WERI-Rb-1 (cell line): ENCODE measurements around the gene DFFA.
"Not testable (repeated sequence)": the region's sequence is repeated elsewhere in the genome, so short reads cannot be mapped to it uniquely, and the experiment has no call there.

Experiments
- DNase-seq: peaks from one replicate; pipeline ENCODE4 v3.0.0-alpha.2; 2020
- H3K27ac ChIP-seq: fragments of 250-450 bp; sonication (Bioruptor Pico); 2 replicates; pipeline ENCODE4 v1.5.1; 2020; ENCODE audit warnings: mild to moderate bottlenecking, moderate library complexity
- H3K27me3 ChIP-seq: fragments of 250-450 bp; sonication (Bioruptor Pico); 2 replicates; pipeline ENCODE4 v1.5.1; 2021; ENCODE audit warnings: mild to moderate bottlenecking, low read depth, moderate library complexity; ENCODE audit not compliant: insufficient read depth, severe bottlenecking
- H3K36me3 ChIP-seq: fragments of 250-450 bp; sonication (Bioruptor Pico); 2 replicates; pipeline ENCODE4 v1.5.1; 2020; ENCODE audit warnings: mild to moderate bottlenecking, moderate library complexity
- H3K4me3 ChIP-seq: 2 replicates; pipeline ENCODE4 v1.5.1; 2011; ENCODE audit warnings: low read depth, mild to moderate bottlenecking, control low read depth, low read length
- H3K9me3 ChIP-seq: fragments of 250-450 bp; sonication (Bioruptor Pico); 2 replicates; pipeline ENCODE4 v1.5.1; 2021; ENCODE audit warnings: mild to moderate bottlenecking, moderate library complexity; ENCODE audit not compliant: severe bottlenecking
- TF ChIP-seq, protein P1 (sequence below): IDR thresholded peaks from 2 replicates; pipeline ENCODE4 v1.5.1; 2011; ENCODE audit warnings: low read depth, mild to moderate bottlenecking, control low read depth, inconsistent platforms, low read length

The DFFA gene

DNA sequence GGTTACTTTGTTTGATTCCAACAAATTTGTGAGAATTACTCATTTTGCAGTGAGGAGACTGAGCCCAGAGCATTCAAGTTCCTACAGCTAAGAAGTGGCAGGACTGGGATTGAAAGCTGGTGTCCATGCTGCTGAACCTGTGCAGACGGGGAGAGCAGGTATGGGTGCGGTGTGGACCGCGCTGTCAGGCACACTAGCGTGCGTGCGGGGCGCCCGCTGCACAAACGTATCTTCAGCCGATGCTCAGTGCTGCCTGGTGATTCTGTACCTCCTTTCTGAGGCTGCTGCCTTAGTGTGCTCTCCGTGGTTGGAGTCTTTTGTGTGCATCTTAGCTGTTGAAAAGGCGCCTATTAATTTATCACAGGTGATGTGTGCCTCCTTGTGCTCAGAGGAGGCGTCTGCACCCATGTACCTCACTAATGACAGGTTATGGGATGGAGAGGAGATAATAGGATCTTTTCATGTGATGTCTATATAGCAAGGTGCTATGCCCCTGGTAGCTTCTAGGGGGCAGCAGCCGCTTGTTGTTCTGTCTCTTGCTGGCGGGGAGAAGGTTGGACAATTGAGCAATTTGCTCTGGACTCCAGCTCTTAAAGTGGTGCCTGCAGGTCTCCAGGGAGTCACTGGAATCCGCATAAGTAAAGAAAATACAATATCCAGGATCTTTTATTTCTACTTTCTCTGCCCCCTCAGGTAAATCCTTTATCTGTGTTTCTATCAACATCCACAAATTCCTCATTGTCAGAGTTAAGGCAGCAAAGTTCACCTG is 35.0 kb upstream of the DFFA start:
- H3K4me3 ChIP-seq, result no peak overlapping the region
- no peaks in the 10 kb centered on the region for H3K36me3 ChIP-seq
- H3K27ac ChIP-seq, result no peak overlapping the region
- TF ChIP-seq, protein P1, sequence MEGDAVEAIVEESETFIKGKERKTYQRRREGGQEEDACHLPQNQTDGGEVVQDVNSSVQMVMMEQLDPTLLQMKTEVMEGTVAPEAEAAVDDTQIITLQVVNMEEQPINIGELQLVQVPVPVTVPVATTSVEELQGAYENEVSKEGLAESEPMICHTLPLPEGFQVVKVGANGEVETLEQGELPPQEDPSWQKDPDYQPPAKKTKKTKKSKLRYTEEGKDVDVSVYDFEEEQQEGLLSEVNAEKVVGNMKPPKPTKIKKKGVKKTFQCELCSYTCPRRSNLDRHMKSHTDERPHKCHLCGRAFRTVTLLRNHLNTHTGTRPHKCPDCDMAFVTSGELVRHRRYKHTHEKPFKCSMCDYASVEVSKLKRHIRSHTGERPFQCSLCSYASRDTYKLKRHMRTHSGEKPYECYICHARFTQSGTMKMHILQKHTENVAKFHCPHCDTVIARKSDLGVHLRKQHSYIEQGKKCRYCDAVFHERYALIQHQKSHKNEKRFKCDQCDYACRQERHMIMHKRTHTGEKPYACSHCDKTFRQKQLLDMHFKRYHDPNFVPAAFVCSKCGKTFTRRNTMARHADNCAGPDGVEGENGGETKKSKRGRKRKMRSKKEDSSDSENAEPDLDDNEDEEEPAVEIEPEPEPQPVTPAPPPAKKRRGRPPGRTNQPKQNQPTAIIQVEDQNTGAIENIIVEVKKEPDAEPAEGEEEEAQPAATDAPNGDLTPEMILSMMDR, result peak; percentile 85
- H3K9me3 ChIP-seq, result no peaks in the 10 kb centered on the region
- peak; percentile 76 for DNase-seq
- no peaks in the 10 kb centered on the region for H3K27me3 ChIP-seq

DNA sequence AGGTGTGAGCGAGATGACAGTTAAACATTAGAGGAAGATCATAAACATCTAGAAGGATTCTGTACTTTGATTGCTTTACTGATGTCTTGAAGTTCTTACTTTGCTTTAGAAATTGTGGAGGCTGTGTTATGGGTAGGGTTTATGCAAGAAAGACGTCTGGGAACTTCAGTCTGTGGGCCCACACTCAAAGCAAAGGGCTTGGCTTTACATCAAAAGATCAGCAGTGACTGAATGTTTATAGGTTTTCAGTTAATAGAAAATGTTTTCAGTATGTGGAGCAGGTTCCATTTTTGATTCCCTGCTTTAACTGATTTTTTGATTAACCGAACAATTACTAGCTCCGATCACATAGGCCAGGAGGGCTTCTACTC is 34.3 kb upstream of the DFFA start:
- no peak for DNase-seq
- H3K36me3 ChIP-seq, result no peaks in the 10 kb centered on the region
- no peak overlapping the region for H3K4me3 ChIP-seq
- H3K9me3 ChIP-seq, result no peaks in the 10 kb centered on the region
- TF ChIP-seq, protein P1, result no peak
- H3K27me3 ChIP-seq, result no peaks in the 10 kb centered on the region
- H3K27ac ChIP-seq, result no peak overlapping the region

DNA sequence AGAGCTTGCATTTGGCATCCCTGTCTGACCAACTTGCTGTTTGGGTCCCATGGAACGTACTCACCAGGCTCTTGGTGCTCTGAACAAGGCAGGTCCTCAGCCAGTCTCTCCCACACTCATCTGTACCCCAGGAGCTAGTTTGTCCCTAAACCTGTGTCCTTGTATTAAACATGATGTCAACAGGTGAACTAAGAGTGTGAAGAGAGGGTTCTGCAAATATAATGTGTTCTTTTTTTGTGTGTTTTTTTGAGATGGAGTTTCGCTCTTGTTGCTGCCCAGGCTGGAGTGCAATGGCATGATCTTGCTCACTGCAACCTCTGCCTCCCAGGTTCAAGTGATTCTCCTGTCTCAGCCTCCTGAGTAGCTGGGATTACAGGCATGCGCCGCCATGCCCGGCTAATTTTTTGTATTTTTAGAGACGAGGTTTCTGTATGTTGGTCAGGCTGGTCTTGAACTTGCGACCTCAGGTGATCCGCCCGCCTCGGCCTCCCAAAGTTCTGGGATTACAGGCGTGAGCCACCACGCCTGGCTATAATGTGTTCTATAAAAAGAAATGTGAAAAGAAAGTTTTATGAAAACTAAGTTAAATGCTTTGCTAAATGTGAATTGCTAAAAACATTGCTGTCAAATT is 33.8 kb upstream of the DFFA start:
- H3K36me3 ChIP-seq, H3K4me3 ChIP-seq, H3K27me3 ChIP-seq, DNase-seq, H3K27ac ChIP-seq, H3K9me3 ChIP-seq: not testable (repeated sequence)

DNA sequence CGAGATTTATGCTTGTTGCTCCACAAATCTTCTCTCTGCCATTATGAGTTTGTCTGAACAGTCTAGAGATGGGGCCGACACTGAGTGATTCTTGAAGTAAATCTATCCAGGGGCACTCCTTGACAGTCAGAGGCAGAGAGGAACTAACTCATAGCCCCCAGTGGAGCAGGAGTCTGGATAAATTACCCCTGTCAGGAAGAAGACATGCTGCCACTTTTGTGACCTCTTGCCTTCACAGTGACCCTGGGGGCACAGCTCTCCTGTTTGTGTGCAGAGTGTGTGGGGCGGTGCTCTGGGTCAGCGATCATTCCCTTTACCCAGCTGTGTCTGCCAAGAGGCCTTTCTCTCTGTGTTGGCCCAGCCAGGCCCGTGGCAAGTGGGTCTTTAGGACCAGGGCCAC is 31.9 kb upstream of the DFFA start:
- no peaks in the 10 kb centered on the region for H3K9me3 ChIP-seq
- no peak for DNase-seq
- H3K27ac ChIP-seq, result no peak overlapping the region
- no peak overlapping the region for H3K4me3 ChIP-seq
- TF ChIP-seq, protein P1, result no peak
- no peaks in the 10 kb centered on the region for H3K36me3 ChIP-seq
- no peaks in the 10 kb centered on the region for H3K27me3 ChIP-seq

DNA sequence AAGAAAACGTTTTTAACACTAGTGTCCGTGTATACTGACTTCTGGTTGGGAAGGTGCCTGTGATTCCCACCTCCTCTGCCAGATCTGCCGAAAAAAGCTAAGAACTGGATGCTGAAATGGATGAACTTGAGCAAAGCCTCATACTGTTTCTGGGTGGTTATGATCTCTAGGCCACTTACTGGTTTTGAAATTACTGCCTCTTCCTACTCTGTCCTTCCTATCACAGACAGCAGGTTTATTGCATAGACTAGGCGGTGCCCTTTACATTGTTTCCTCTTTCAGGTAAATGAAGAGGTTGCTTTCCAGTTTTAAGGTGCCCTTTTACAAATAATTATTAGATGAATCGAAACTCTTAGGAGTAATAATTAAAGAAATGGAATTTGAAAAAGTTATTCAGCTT is 29.9 kb upstream of the DFFA start:
- no peak overlapping the region for H3K27ac ChIP-seq
- no peaks in the 10 kb centered on the region for H3K9me3 ChIP-seq
- no peak for DNase-seq
- no peaks in the 10 kb centered on the region; the same call in 1 of the 2 replicates for H3K36me3 ChIP-seq
- TF ChIP-seq, protein P1, result no peak
- no peaks in the 10 kb centered on the region for H3K27me3 ChIP-seq
- no peak overlapping the region for H3K4me3 ChIP-seq

DNA sequence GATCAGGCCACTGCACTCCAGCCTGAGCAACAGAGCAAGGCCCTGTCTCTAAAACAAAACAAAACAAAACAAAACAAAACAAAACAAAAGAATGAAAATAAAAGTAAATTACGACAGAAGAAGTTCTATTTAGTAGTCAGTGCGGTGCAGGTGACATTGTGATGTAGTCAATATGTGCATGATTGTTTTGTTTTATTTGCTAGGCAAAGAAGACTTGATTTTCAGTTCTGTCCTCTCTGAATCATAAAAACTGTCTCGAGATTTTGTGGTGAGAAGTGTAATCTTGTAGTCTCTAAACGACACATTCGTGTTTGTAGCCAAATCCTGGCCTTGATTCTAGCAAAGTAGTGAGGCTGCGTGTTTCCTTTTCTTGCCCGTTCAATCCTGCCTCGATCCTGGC is 25.9 kb upstream of the DFFA start:
- no peak overlapping the region for H3K4me3 ChIP-seq
- DNase-seq, result no peak
- TF ChIP-seq, protein P1, result no peak
- no peak overlapping the region for H3K27ac ChIP-seq
- H3K9me3 ChIP-seq, result no peaks in the 10 kb centered on the region
- H3K36me3 ChIP-seq, result peaks cover 9% of the 10 kb centered on the region
- no peaks in the 10 kb centered on the region for H3K27me3 ChIP-seq
